GM23338 (cell line): ENCODE results near the gene DZIP1. TPM values are rescaled to one million over a fixed set of nuclear protein-coding genes. Genes with fewer than 3 reads are reported as not detected.

Source experiments
- ATAC-seq: fragments of 200-7000 bp; cut with Tn5 transposase; 3 replicates; pipeline ENCODE4 v1.9.1; 2020
- DNase-seq: peaks from one replicate; pipeline ENCODE4 v3.0.0-alpha.2; 2015; ENCODE audit warnings: low spot score
- H2AFZ ChIP-seq: fragments of 200-600 bp; sonication (generic); 2 replicates; pipeline ENCODE4 v1.8.0; 2016; ENCODE audit warnings: antibody characterized with exemption, mild to moderate bottlenecking, moderate library complexity
- H3F3A ChIP-seq: fragments of 200-600 bp; sonication (generic); replicated peaks from 2 replicates; pipeline ENCODE4 v1.8.0; 2017; ENCODE audit warnings: antibody characterized with exemption, mixed run types, low read depth
- H3K27ac ChIP-seq: fragments of 200-600 bp; sonication (generic); 2 replicates; pipeline ENCODE4 v1.6.1; 2016; ENCODE audit warnings: low read depth
- H3K27me3 ChIP-seq: fragments of 200-600 bp; sonication (generic); 2 replicates; pipeline ENCODE4 v1.8.0; 2016; ENCODE audit warnings: mild to moderate bottlenecking, mixed run types, moderate library complexity; ENCODE audit not compliant: insufficient read depth
- H3K36me3 ChIP-seq: fragments of 200-600 bp; sonication (generic); 2 replicates; pipeline ENCODE4 v1.8.0; 2016; ENCODE audit warnings: mild to moderate bottlenecking; ENCODE audit not compliant: insufficient read depth
- H3K4me1 ChIP-seq: fragments of 200-600 bp; sonication (generic); 2 replicates; pipeline ENCODE4 v1.8.0; 2016; ENCODE audit warnings: mild to moderate bottlenecking, moderate library complexity; ENCODE audit not compliant: insufficient read depth
- H3K4me2 ChIP-seq: fragments of 200-600 bp; sonication (generic); 2 replicates; pipeline ENCODE4 v1.7.1; 2017; ENCODE audit warnings: mixed run types
- H3K4me3 ChIP-seq: fragments of 200-600 bp; sonication (generic); 2 replicates; pipeline ENCODE4 v1.6.1; 2016; ENCODE audit warnings: mixed run types
- H3K79me2 ChIP-seq: fragments of 200-600 bp; sonication (generic); replicated peaks from 2 replicates; pipeline ENCODE4 v1.8.0; 2017; ENCODE audit warnings: mild to moderate bottlenecking; ENCODE audit not compliant: insufficient read depth
- H3K9me2 ChIP-seq: fragments of 200-600 bp; sonication (generic); 2 replicates; pipeline ENCODE4 v1.8.0; 2017; ENCODE audit not compliant: insufficient read depth
- H4K20me1 ChIP-seq: fragments of 200-600 bp; sonication (generic); replicated peaks from 2 replicates; pipeline ENCODE4 v1.8.0; 2017; ENCODE audit warnings: mild to moderate bottlenecking; ENCODE audit not compliant: insufficient read depth
- H3K27ac Mint-ChIP-seq: 2 replicates; pipeline ENCODE4 v1.8.0; 2020; ENCODE audit warnings: inconsistent platforms, mild to moderate bottlenecking, moderate library complexity, mixed read lengths
- H3K27me3 Mint-ChIP-seq: 3 replicates; pipeline ENCODE4 v1.8.0; 2022; ENCODE audit warnings: low read depth, mild to moderate bottlenecking, moderate library complexity, mixed read lengths, inconsistent platforms; ENCODE audit not compliant: insufficient read depth, poor library complexity
- H3K36me3 Mint-ChIP-seq: 3 replicates; pipeline ENCODE4 v1.8.0; 2021; ENCODE audit warnings: low read depth, mild to moderate bottlenecking, inconsistent platforms, moderate library complexity, mixed read lengths
- H3K4me1 Mint-ChIP-seq: 3 replicates; pipeline ENCODE4 v1.8.0; 2020; ENCODE audit warnings: mild to moderate bottlenecking, inconsistent platforms, mixed read lengths
- H3K4me3 Mint-ChIP-seq: 3 replicates; pipeline ENCODE4 v1.8.0; 2021; ENCODE audit warnings: moderate library complexity, mild to moderate bottlenecking, inconsistent platforms, mixed read lengths
- H3K9me3 Mint-ChIP-seq: 3 replicates; pipeline ENCODE4 v1.8.0; 2020; ENCODE audit warnings: moderate library complexity, mild to moderate bottlenecking, inconsistent platforms, mixed read lengths
- CREB1 ChIP-seq: fragments of 250-450 bp; sonication (Bioruptor Pico); IDR thresholded peaks from 2 replicates; pipeline ENCODE4 v1.5.0; 2020; ENCODE audit warnings: low read depth, mild to moderate bottlenecking, moderate library complexity
- EZH2 ChIP-seq: fragments of 200-600 bp; sonication (generic); IDR thresholded peaks from one replicate; pipeline ENCODE4 v1.8.0; 2017; ENCODE audit warnings: antibody characterized with exemption, mild to moderate bottlenecking, low read depth; ENCODE audit not compliant: unreplicated experiment
- EZH2phosphoT487 ChIP-seq: fragments of 200-600 bp; sonication (generic); IDR thresholded peaks from one replicate; pipeline ENCODE4 v1.8.1; 2018; ENCODE audit warnings: antibody characterized with exemption; ENCODE audit not compliant: unreplicated experiment
- JUNB ChIP-seq: IDR thresholded peaks from one replicate; pipeline ENCODE4 v1.6.1; 2016; ENCODE audit warnings: antibody characterized with exemption; ENCODE audit not compliant: unreplicated experiment
- NANOG ChIP-seq: IDR thresholded peaks from 2 replicates; pipeline ENCODE4 v1.6.1; 2016; ENCODE audit warnings: antibody characterized with exemption, borderline replicate concordance
- POLR2AphosphoS5 ChIP-seq: IDR thresholded peaks from 2 replicates; pipeline ENCODE4 v1.6.1; 2016; ENCODE audit warnings: antibody characterized with exemption, low read depth
- STAT1 ChIP-seq: IDR thresholded peaks from one replicate; pipeline ENCODE4 v1.6.1; 2016; ENCODE audit warnings: antibody characterized with exemption; ENCODE audit not compliant: unreplicated experiment
- ZNF114 ChIP-seq: fragments of 250-450 bp; sonication (Bioruptor Pico); IDR thresholded peaks from 2 replicates; pipeline ENCODE4 v1.5.0; 2020; ENCODE audit warnings: mild to moderate bottlenecking, moderate library complexity
- ZNF331 ChIP-seq: fragments of 250-450 bp; sonication (Bioruptor Pico); IDR thresholded peaks from 2 replicates; pipeline ENCODE4 v1.5.0; 2020; ENCODE audit warnings: low read depth, mild to moderate bottlenecking, moderate library complexity
- polyA plus RNA-seq: library from polyadenylated mRNA; unstranded; fragments of >200 nt; fragmentation: Nextera tagmentation; extraction: Ambion mirVana; gene quantifications from 2 replicates; pipeline ENCODE4 v1.2.1, GENCODE V29; 2016
- total RNA-seq: library from RNA; depleted of rRNA; stranded (reverse); fragments of >200 nt; shearing (Covaris generic); gene quantifications from 2 replicates; pipeline ENCODE4 v1.2.3, GENCODE V29; 2014
- TF ChIP-seq, protein P1 (sequence below): fragments of 250-450 bp; sonication (Bioruptor Pico); IDR thresholded peaks from 2 replicates; pipeline ENCODE4 v1.5.0; 2020; ENCODE audit warnings: mild to moderate bottlenecking, moderate library complexity
- TF ChIP-seq, protein P2 (sequence below), 2 experiments: fragments of 200-600 bp in 1 of 2; sonication (generic) in 1 of 2; conservative IDR thresholded peaks; 2 replicates each; pipeline versions ENCODE4 v1.5.1 to v1.6.1; 2016 to 2017; ENCODE audit warnings: antibody characterized with exemption in 2 of 2, low read depth in 2 of 2, mild to moderate bottlenecking in 2 of 2, moderate library complexity in 1 of 2
- TF ChIP-seq, protein P3 (sequence below): IDR thresholded peaks from 2 replicates; pipeline ENCODE4 v1.6.1; 2016; ENCODE audit warnings: antibody characterized with exemption
- TF ChIP-seq, protein P4 (sequence below): IDR thresholded peaks from one replicate; pipeline ENCODE4 v1.6.1; 2018; ENCODE audit warnings: antibody characterized with exemption; ENCODE audit not compliant: unreplicated experiment

DZIP1 gene
- total and polyA plus RNA-seq, 2 experiments from 2014 or later: 10.6 to 24.2 TPM

DNA sequence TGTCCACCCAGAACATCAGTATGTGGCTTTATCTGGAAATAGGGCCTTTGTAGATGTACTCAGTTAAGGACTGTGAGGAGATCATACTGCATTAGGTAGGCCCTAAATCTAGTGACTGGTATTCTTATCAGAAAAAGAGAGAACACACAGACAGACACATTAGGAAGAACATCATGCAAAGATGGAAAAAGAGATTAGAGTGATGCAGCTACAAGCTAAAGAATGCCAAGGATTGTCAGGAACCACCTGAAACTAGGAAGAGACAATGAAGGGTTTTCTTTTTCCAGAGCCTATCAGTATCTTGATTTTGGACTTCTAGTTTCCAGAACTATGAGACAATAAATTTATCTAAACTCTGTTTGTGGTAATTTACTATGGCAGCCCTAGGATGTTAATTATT lies 15.0 kb upstream of the DZIP1 start:
- Histone ChIP-seq H4K20me1 (no peaks in the 10 kb centered on the region), H2AFZ (no peak overlapping the region), H3F3A (no peaks in the 10 kb centered on the region), H3K27ac (no peak overlapping the region), H3K27me3 (no peaks in the 10 kb centered on the region), H3K79me2 (no peaks in the 10 kb centered on the region), H3K4me2 (no peak overlapping the region), H3K4me1 (no peaks in the 10 kb centered on the region), H3K36me3 (no peaks in the 10 kb centered on the region), H3K9me2 (no peaks in the 10 kb centered on the region), H3K4me3 (no peak overlapping the region)
- no peaks in the 10 kb centered on the region for H3K27me3 Mint-ChIP-seq
- no peak for ATAC-seq
- TF ChIP-seq CREB1 (CRISPR knock-in tag) (no peak), ZNF114 (CRISPR knock-in tag) (no peak), NANOG (no peak), ZNF331 (CRISPR knock-in tag) (no peak), EZH2 (no peak), JUNB (no peak), EZH2phosphoT487 (no peak), POLR2AphosphoS5 (no peak), STAT1 (no peak)
- TF ChIP-seq, protein P1, sequence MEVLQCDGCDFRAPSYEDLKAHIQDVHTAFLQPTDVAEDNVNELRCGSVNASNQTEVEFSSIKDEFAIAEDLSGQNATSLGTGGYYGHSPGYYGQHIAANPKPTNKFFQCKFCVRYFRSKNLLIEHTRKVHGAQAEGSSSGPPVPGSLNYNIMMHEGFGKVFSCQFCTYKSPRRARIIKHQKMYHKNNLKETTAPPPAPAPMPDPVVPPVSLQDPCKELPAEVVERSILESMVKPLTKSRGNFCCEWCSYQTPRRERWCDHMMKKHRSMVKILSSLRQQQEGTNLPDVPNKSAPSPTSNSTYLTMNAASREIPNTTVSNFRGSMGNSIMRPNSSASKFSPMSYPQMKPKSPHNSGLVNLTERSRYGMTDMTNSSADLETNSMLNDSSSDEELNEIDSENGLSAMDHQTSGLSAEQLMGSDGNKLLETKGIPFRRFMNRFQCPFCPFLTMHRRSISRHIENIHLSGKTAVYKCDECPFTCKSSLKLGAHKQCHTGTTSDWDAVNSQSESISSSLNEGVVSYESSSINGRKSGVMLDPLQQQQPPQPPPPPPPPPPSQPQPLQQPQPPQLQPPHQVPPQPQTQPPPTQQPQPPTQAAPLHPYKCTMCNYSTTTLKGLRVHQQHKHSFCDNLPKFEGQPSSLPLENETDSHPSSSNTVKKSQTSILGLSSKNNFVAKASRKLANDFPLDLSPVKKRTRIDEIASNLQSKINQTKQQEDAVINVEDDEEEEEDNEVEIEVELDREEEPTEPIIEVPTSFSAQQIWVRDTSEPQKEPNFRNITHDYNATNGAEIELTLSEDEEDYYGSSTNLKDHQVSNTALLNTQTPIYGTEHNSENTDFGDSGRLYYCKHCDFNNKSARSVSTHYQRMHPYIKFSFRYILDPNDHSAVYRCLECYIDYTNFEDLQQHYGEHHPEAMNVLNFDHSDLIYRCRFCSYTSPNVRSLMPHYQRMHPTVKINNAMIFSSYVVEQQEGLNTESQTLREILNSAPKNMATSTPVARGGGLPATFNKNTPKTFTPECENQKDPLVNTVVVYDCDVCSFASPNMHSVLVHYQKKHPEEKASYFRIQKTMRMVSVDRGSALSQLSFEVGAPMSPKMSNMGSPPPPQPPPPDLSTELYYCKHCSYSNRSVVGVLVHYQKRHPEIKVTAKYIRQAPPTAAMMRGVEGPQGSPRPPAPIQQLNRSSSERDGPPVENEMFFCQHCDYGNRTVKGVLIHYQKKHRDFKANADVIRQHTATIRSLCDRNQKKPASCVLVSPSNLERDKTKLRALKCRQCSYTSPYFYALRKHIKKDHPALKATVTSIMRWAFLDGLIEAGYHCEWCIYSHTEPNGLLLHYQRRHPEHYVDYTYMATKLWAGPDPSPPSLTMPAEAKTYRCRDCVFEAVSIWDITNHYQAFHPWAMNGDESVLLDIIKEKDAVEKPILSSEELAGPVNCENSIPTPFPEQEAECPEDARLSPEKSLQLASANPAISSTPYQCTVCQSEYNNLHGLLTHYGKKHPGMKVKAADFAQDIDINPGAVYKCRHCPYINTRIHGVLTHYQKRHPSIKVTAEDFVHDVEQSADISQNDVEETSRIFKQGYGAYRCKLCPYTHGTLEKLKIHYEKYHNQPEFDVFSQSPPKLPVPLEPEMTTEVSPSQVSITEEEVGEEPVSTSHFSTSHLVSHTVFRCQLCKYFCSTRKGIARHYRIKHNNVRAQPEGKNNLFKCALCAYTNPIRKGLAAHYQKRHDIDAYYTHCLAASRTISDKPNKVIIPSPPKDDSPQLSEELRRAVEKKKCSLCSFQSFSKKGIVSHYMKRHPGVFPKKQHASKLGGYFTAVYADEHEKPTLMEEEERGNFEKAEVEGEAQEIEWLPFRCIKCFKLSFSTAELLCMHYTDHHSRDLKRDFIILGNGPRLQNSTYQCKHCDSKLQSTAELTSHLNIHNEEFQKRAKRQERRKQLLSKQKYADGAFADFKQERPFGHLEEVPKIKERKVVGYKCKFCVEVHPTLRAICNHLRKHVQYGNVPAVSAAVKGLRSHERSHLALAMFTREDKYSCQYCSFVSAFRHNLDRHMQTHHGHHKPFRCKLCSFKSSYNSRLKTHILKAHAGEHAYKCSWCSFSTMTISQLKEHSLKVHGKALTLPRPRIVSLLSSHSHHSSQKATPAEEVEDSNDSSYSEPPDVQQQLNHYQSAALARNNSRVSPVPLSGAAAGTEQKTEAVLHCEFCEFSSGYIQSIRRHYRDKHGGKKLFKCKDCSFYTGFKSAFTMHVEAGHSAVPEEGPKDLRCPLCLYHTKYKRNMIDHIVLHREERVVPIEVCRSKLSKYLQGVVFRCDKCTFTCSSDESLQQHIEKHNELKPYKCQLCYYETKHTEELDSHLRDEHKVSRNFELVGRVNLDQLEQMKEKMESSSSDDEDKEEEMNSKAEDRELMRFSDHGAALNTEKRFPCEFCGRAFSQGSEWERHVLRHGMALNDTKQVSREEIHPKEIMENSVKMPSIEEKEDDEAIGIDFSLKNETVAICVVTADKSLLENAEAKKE: no peak
- TF ChIP-seq, protein P2, sequence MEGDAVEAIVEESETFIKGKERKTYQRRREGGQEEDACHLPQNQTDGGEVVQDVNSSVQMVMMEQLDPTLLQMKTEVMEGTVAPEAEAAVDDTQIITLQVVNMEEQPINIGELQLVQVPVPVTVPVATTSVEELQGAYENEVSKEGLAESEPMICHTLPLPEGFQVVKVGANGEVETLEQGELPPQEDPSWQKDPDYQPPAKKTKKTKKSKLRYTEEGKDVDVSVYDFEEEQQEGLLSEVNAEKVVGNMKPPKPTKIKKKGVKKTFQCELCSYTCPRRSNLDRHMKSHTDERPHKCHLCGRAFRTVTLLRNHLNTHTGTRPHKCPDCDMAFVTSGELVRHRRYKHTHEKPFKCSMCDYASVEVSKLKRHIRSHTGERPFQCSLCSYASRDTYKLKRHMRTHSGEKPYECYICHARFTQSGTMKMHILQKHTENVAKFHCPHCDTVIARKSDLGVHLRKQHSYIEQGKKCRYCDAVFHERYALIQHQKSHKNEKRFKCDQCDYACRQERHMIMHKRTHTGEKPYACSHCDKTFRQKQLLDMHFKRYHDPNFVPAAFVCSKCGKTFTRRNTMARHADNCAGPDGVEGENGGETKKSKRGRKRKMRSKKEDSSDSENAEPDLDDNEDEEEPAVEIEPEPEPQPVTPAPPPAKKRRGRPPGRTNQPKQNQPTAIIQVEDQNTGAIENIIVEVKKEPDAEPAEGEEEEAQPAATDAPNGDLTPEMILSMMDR (conservative IDR thresholded peaks at IDR 0.05; ENCODE audit: low read depth in 2 of 2): no peak
- TF ChIP-seq, protein P3, sequence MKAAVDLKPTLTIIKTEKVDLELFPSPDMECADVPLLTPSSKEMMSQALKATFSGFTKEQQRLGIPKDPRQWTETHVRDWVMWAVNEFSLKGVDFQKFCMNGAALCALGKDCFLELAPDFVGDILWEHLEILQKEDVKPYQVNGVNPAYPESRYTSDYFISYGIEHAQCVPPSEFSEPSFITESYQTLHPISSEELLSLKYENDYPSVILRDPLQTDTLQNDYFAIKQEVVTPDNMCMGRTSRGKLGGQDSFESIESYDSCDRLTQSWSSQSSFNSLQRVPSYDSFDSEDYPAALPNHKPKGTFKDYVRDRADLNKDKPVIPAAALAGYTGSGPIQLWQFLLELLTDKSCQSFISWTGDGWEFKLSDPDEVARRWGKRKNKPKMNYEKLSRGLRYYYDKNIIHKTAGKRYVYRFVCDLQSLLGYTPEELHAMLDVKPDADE: no peak
- TF ChIP-seq, protein P4, sequence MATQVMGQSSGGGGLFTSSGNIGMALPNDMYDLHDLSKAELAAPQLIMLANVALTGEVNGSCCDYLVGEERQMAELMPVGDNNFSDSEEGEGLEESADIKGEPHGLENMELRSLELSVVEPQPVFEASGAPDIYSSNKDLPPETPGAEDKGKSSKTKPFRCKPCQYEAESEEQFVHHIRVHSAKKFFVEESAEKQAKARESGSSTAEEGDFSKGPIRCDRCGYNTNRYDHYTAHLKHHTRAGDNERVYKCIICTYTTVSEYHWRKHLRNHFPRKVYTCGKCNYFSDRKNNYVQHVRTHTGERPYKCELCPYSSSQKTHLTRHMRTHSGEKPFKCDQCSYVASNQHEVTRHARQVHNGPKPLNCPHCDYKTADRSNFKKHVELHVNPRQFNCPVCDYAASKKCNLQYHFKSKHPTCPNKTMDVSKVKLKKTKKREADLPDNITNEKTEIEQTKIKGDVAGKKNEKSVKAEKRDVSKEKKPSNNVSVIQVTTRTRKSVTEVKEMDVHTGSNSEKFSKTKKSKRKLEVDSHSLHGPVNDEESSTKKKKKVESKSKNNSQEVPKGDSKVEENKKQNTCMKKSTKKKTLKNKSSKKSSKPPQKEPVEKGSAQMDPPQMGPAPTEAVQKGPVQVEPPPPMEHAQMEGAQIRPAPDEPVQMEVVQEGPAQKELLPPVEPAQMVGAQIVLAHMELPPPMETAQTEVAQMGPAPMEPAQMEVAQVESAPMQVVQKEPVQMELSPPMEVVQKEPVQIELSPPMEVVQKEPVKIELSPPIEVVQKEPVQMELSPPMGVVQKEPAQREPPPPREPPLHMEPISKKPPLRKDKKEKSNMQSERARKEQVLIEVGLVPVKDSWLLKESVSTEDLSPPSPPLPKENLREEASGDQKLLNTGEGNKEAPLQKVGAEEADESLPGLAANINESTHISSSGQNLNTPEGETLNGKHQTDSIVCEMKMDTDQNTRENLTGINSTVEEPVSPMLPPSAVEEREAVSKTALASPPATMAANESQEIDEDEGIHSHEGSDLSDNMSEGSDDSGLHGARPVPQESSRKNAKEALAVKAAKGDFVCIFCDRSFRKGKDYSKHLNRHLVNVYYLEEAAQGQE: no peak
- H3K9me3 Mint-ChIP-seq: peaks cover 4% of the 10 kb centered on the region; the same call in 1 of the 3 replicates
- no peak overlapping the region for H3K4me3 Mint-ChIP-seq
- DNase-seq: no peak
- no peaks in the 10 kb centered on the region for H3K4me1 Mint-ChIP-seq
- H3K36me3 Mint-ChIP-seq: no peaks in the 10 kb centered on the region
- no peak overlapping the region for H3K27ac Mint-ChIP-seq
